ENCODE measurements around the gene TTC39B.

The TTC39B gene

GRCh38 chr9:15299374-15299939 is 7.6 kb downstream of the TTC39B start:
- DNase-seq = no peak

DNA sequence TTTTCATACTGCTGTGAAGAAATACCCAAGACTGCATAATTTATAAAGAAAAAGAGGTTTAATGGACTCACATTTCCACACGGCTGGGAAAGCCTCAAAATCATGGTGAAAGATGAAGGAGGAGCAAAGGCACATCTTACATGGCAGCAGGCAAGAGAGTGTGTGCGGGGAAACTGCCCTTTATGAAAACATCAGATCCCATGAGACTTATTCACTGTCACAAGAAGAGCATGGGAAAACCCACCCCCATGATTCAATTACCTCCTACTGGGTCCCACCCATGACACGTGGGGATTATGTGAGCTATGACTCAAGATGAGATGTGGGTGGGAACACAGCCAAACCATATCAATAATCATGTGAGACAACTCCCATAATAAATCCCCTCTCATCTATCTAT is 8.7 kb downstream of the TTC39B start:
- no peak for DNase-seq

GRCh38 chr9:15295761-15296405 is 11.1 kb downstream of the TTC39B start:
- DNase-seq = peak; percentile 37

- no peak for DNase-seq
These were observed 12.4 kb downstream of the TTC39B start for GRCh38 chr9:15294604-15295003.

GRCh38 chr9:15293804-15294316 is 13.2 kb downstream of the TTC39B start:
- no peak for DNase-seq

DNA sequence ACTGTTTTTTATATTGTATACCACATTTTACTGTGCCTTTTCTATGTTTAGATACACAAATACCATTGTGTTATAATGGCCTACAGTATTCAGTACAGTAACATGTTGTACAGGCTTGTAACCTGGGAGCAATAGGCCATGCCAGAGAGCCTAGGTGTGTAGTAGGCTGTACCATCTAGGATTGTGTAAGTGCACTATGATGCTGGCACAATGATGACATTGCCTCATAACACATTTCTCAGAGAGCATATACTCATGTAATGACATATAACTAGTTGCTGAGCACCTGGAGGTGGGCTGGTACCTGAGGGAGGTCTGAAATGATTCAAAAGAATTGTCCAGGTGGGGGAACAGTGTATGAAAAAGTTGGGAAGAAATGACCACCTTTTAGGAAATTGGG is 13.9 kb downstream of the TTC39B start:
- DNase-seq = no peak

- DNase-seq = no peak
These were observed 17.4 kb downstream of the TTC39B start for GRCh38 chr9:15289603-15290002.

GRCh38 chr9:15287309-15287708 is 19.7 kb downstream of the TTC39B start:
- DNase-seq = no peak

- DNase-seq = no peak
These were observed 20.7 kb downstream of the TTC39B start for GRCh38 chr9:15286161-15286821.

GRCh38 chr9:15282567-15283285 is 24.3 kb downstream of the TTC39B start:
- no peak for DNase-seq

DNA sequence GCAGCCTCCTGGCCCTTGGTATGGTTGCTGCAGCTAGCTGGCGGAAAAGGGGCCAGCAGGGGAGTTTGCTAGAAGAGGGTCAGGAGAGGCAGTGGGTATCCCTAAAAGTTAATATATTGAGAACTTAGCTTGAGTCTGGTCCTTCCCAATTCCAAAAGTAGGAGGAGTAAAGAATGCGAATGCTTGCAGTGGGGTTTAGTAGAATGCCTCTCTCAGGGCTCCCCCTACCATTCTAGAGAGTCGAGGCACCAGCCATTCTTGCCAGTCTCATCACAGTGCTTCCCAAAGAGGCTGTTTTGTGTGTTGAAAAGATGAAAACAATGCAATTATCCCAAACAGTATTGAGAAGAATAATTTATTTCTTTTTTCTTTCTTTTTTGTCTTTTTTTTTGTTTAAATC is 26.4 kb downstream of the TTC39B start:
- DNase-seq = no peak

DNA sequence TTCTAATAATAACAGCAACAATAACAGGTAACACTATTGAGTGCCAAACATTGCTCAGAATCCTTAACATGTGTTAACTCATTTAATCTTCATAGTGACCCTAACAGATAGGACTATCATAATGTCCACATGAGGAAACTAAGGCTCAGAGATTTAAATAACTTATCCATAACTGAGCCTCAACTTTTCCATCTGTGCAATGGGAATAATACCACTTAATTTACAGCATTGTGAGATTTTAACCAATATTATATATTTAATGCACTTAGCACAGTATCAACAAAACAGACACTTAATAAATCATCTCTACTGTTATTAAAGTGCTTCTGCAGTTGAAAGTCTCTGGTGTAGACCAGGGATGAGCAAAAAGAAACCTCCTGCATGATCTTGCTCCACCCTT is 28.2 kb downstream of the TTC39B start:
- DNase-seq = no peak

DNA sequence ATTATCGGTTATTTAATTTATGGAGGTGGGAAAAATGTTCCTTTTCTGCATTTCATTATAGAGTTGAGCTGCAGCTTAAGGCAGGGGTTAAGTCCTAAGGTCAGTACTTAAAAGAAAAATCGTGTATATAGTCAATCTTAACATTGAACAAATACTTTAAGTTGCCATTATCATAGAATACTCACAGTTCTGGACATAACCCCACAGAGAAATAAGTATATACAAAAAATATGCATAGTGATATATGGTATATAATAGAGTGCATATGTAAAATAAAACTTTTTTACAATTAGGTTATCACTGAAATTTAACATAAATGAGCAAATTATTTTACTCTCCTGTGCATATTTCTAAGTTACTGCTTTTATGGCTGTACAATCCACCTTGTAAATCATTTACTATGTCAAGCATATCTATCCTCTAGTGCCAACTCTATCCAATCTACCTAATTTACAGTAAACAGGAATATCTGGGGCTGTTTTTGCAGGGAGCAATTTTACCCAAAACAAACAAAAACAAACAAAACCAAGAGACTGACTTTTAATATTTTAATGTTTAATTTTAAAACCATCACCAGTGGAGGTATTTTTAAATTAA is 28.8 kb downstream of the TTC39B start:
- no peak for DNase-seq

DNA sequence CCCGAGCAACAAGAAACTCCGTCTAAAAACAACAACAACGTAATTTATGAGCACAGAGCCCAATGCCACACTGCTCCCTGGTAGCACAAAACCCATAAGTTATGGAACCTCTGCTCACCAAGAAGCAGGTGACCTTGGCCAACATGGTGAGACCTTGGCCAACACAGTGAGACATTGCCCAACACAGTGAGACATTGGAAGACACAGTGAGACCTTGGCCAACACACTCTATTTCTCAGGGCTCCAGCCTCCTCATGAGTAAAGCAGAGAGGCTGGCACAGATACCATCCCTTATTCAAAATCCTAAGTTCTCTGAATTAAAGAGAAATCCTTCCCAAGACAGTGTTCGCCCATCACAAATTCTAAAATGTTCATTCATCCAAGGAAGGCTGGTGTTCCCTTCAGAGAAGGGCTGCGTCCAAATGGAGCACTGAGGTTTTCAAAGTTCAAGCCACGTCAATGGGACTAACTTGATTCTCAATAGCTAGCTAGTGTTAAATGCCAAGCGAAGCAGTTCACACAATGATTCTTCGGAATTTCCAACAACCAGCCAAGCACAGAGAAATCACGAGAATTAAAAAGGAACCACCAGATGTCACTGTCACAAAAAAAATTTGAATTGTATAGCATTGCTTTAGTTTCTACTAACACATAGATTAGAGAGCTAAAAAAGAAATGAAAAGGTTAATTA is 29.5 kb downstream of the TTC39B start:
- DNase-seq = peak; percentile 9

DNA sequence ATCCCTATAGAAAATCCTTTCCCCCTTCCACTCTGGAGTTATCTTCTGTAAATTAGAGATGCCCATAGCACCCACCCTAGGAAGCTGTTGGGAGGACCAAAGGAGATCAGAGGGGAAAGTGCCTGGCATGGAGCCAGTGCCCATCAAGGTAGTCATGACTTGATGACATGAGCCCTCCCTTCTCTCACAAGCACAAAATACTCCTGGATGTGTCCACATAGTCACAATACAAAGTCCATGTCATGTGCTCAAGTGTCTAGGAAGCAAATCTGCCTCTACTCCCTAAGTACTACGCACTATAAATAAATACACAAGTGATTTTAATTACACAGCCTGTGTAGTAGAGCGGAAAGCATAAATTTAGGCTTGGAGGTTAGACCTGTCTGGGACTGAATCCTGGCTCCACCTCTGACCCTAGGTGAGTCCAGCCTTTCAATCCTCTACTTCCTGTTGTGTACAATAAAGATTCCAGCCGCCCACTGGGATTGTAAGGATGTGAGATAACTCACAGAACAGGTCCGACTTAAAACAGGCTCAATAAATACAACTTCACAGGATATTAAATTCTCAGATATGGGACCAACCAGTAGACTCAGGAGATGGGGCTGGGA is 30.6 kb downstream of the TTC39B start:
- DNase-seq = peak; percentile 16

- no peak for DNase-seq
These were observed 32.6 kb downstream of the TTC39B start for GRCh38 chr9:15274425-15274824.

- no peak for DNase-seq
These were observed 34.6 kb downstream of the TTC39B start for GRCh38 chr9:15272377-15272928.

DNA sequence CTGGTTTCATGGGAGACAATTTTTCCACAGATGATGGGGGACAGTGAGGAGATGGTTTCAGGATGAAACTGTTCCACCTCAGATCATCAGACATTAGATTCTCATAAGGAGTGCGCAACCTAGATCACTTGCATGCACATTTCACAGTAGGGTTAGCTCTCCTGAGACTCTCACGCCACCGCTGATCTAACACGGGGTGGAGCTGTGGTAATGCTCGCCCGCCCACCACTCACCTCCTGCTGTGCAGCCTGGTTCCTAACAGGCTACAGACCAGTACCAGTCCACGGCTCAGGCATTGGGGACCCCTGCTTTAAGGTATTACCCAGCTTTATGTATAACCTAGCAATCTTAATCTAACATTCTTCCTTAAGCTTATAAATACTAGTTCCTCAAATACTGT is 35.6 kb downstream of the TTC39B start:
- DNase-seq = no peak

GRCh38 chr9:15268782-15269181 is 38.2 kb downstream of the TTC39B start:
- DNase-seq = no peak

- no peak for DNase-seq
These were observed 38.7 kb downstream of the TTC39B start for GRCh38 chr9:15268317-15268716.

- DNase-seq = no peak
These were observed 42.1 kb downstream of the TTC39B start for GRCh38 chr9:15264918-15265317.

- no peak for DNase-seq
These were observed 44.4 kb downstream of the TTC39B start for GRCh38 chr9:15262581-15262980.
